Uterus (tissue), 2 donors: Measurements from ENCODE around the gene CCDC170.

Experiments
- CTCF ChIP-seq, 4 experiments: fragments of 200-600 bp in 2 of 4; fragments of 450-650 bp in 2 of 4; sonication (generic) in 2 of 4; IDR thresholded peaks; one replicate each; pipeline ENCODE4 v1.5.1; 2016 to 2019; ENCODE audit warnings: antibody characterized with exemption in 4 of 4, mild to moderate bottlenecking in 2 of 4, moderate library complexity in 1 of 4
- POLR2A ChIP-seq, 2 donors: fragments of 450-650 bp; IDR thresholded peaks; one replicate each; pipeline ENCODE4 v1.6.1; 2016; ENCODE audit warnings: antibody characterized with exemption in 2 of 2, mild to moderate bottlenecking in 1 of 2, moderate library complexity in 1 of 2

- TF ChIP-seq CTCF (IDR thresholded peaks at IDR 0.05) (no peak), POLR2A (IDR thresholded peaks at IDR 0.05) (no peak)
These were observed 72.7 kb downstream of the CCDC170 start for GRCh38 chr6:151566557-151566956.
